Mesenchymal stem cell (in vitro differentiated cells and primary cell): ENCODE results near the gene GALNT18.
A peak's percentile ranks its signal among the peaks of the same experiment; 100 is the strongest.

Experiments
- DNase-seq: peaks from one replicate; pipeline ENCODE4 v3.0.0-alpha.2; 2013
- H2AFZ ChIP-seq: one replicate; pipeline ENCODE4 v1.6.1; 2013; ENCODE audit warnings: low read depth, mild to moderate bottlenecking, control low read depth, inconsistent platforms, low read length, moderate library complexity
- H2AK5ac ChIP-seq: 2 replicates; pipeline ENCODE4 v1.6.1; 2013; ENCODE audit warnings: low read length, moderate library complexity, mild to moderate bottlenecking, inconsistent platforms; ENCODE audit not compliant: severe bottlenecking
- H2BK120ac ChIP-seq: one replicate; pipeline ENCODE4 v1.6.1; 2013; ENCODE audit warnings: low read depth, mild to moderate bottlenecking, inconsistent platforms, low read length, moderate library complexity
- H2BK12ac ChIP-seq, 2 experiments: one replicate each; pipeline ENCODE4 v1.6.1; 2013; ENCODE audit warnings: inconsistent platforms in 2 of 2, low read length in 2 of 2, mild to moderate bottlenecking in 2 of 2, moderate library complexity in 2 of 2, control low read depth in 1 of 2
- H2BK15ac ChIP-seq: one replicate; pipeline ENCODE4 v1.6.1; 2013; ENCODE audit warnings: mild to moderate bottlenecking, low read depth, inconsistent platforms; ENCODE audit not compliant: poor library complexity, severe bottlenecking
- H2BK5ac ChIP-seq: 2 replicates; pipeline ENCODE4 v1.6.1; 2013; ENCODE audit warnings: low read depth, mild to moderate bottlenecking, low read length, control low read depth, inconsistent platforms; ENCODE audit not compliant: poor library complexity, severe bottlenecking
- H3K14ac ChIP-seq, 2 experiments: one replicate each; pipeline ENCODE4 v1.6.1; 2013; ENCODE audit warnings: inconsistent platforms in 2 of 2, low read length in 2 of 2, control low read depth in 1 of 2, mild to moderate bottlenecking in 1 of 2, moderate library complexity in 1 of 2
- H3K18ac ChIP-seq, 2 experiments: one replicate each; pipeline ENCODE4 v1.6.1; 2013; ENCODE audit warnings: inconsistent platforms in 2 of 2, low read length in 2 of 2, control low read depth in 1 of 2, low read depth in 1 of 2, mild to moderate bottlenecking in 1 of 2
- H3K23ac ChIP-seq, 2 experiments: one replicate each; pipeline ENCODE4 v1.6.1; 2013; ENCODE audit warnings: inconsistent platforms in 2 of 2, low read length in 2 of 2, mild to moderate bottlenecking in 2 of 2, moderate library complexity in 2 of 2, control low read depth in 1 of 2
- H3K27ac ChIP-seq: 2 replicates; pipeline ENCODE4 v1.5.1; 2013; ENCODE audit warnings: mild to moderate bottlenecking, moderate library complexity, low read length, control low read depth, inconsistent platforms; ENCODE audit not compliant: poor library complexity, severe bottlenecking
- H3K27me3 ChIP-seq, 2 experiments: 2 replicates each; pipeline versions ENCODE4 v1.6.1 to v1.7.0; 2013; ENCODE audit warnings: low read length in 2 of 2, mild to moderate bottlenecking in 2 of 2, moderate library complexity in 2 of 2, control low read depth in 1 of 2, inconsistent platforms in 1 of 2; ENCODE audit not compliant: control insufficient read depth in 1 of 2, insufficient read depth in 1 of 2
- H3K36me3 ChIP-seq, 2 experiments: 2 replicates each; pipeline versions ENCODE4 v1.6.1 to v1.7.0; 2013; ENCODE audit warnings: low read length in 2 of 2, control low read depth in 1 of 2, inconsistent platforms in 1 of 2, low read depth in 1 of 2, mild to moderate bottlenecking in 1 of 2; ENCODE audit not compliant: insufficient read depth in 2 of 2, control insufficient read depth in 1 of 2
- H3K4ac ChIP-seq, 2 experiments: one replicate each; pipeline ENCODE4 v1.6.1; 2013; ENCODE audit warnings: inconsistent platforms in 2 of 2, low read length in 2 of 2, mild to moderate bottlenecking in 2 of 2, moderate library complexity in 2 of 2, control low read depth in 1 of 2, low read depth in 1 of 2
- H3K4me1 ChIP-seq: 2 replicates; pipeline ENCODE4 v1.6.1; 2013; ENCODE audit warnings: low read depth, low read length, control low read depth; ENCODE audit not compliant: control insufficient read depth, insufficient read depth
- H3K4me2 ChIP-seq: 2 replicates; pipeline ENCODE4 v1.6.1; 2013; ENCODE audit warnings: low read length, mild to moderate bottlenecking, inconsistent platforms; ENCODE audit not compliant: poor library complexity, severe bottlenecking
- H3K4me3 ChIP-seq, 2 experiments: 2 replicates each; pipeline versions ENCODE4 v1.5.1 to v1.7.0; 2013; ENCODE audit warnings: low read length in 2 of 2, mild to moderate bottlenecking in 2 of 2, control low read depth in 1 of 2, low read depth in 1 of 2; ENCODE audit not compliant: insufficient read depth in 1 of 2
- H3K79me1 ChIP-seq: replicated peaks from 2 replicates; pipeline ENCODE4 v1.6.1; 2013; ENCODE audit warnings: mild to moderate bottlenecking, control low read depth, low read length, inconsistent platforms; ENCODE audit not compliant: poor library complexity, severe bottlenecking
- H3K9ac ChIP-seq: 2 replicates; pipeline ENCODE4 v1.7.0; 2013; ENCODE audit warnings: mild to moderate bottlenecking, low read length, moderate library complexity
- H3K9me3 ChIP-seq: 2 replicates; pipeline ENCODE4 v1.7.0; 2013; ENCODE audit warnings: mild to moderate bottlenecking, low read length; ENCODE audit not compliant: control insufficient read depth
- H4K8ac ChIP-seq: one replicate; pipeline ENCODE4 v1.6.1; 2013; ENCODE audit warnings: inconsistent platforms, mild to moderate bottlenecking, low read length, moderate library complexity
- H4K91ac ChIP-seq: one replicate; pipeline ENCODE4 v1.6.1; 2013; ENCODE audit warnings: mild to moderate bottlenecking, low read length, inconsistent platforms
- WGBS: methylation state at CpG from one replicate; pipeline ENCODE4 v1.1.7; 2013; ENCODE audit warnings: mixed read lengths; 5-methylcytosine and 5-hydroxymethylcytosine counted together

Gene GALNT18

DNA sequence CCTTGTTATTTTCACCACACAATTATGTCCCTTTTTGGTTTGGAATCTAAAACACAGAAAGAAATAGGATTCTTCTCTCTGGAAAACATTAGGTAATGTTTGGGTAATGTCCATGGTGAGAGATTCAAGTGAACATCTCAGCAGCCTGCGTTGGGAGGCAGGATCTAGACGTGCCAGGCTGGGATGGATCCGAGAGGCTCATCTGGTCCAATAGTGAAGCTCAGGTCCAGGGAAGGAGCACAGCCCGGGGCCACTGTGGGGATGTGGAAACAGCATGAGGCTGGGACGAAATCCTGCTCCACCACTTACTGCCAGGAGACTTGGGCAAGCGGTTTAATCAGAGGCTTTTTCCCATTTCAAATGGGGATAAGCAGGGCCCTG, 378.6 kb downstream of the GALNT18 start:
- Histone ChIP-seq H4K8ac (no peak overlapping the region), H3K9ac (peak overlapping the region; percentile 61), H3K4ac (no peak overlapping the region), H3K14ac (peak overlapping the region in 1 of 2 experiments; percentile 93), H3K4me3 (no peak overlapping the region), H3K4me2 (no peak overlapping the region), H3K23ac (no peak overlapping the region), H3K36me3 (no peaks in the 10 kb centered on the region), H2AK5ac (no peak overlapping the region), H4K91ac (no peak overlapping the region), H2AFZ (no peak overlapping the region), H3K4me1 (peaks cover 2% of the 10 kb centered on the region), H3K79me1 (no peaks in the 10 kb centered on the region), H2BK120ac (no peak overlapping the region), H2BK5ac (no peak overlapping the region), H2BK15ac (no peak overlapping the region), H3K27ac (no peak overlapping the region), H3K27me3 (peaks cover 30 to 40% of the 10 kb centered on the region in 2 experiments), H3K9me3 (peaks cover 6% of the 10 kb centered on the region), H2BK12ac (peak overlapping the region in 1 of 2 experiments; percentile 61), H3K18ac (no peak overlapping the region)
- no peak for DNase-seq
- 93% methylated on average over 6 of the region's 6 CpGs for WGBS

DNA sequence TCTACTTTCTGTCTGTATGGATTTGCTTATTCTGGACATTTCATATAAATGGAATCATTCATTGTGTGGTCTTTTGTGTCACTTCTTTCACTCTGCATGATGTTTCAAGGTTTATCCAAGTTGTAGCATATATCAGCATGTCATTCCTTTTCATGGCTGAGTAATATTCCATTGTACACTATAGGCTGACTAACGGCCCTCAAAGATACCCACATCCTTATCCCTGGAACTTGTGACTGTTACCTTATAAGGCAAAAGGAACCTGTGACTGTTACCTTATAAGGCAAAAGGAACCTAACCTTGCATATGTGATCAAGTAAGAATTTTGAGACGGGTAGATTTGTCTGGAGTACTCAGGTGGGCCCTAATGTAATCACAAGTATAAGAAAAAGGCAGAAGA, 380.5 kb downstream of the GALNT18 start:
- Histone ChIP-seq H3K9ac (no peak overlapping the region), H3K23ac (no peak overlapping the region), H3K9me3 (no peaks in the 10 kb centered on the region), H2BK5ac (no peak overlapping the region), H3K4ac (no peak overlapping the region), H3K4me2 (no peak overlapping the region), H2BK15ac (no peak overlapping the region), H3K18ac (no peak overlapping the region), H4K91ac (no peak overlapping the region), H2AFZ (no peak overlapping the region), H3K36me3 (no peaks in the 10 kb centered on the region), H3K79me1 (no peaks in the 10 kb centered on the region), H2BK120ac (no peak overlapping the region), H3K14ac (no peak overlapping the region), H3K4me1 (peaks cover 2% of the 10 kb centered on the region), H3K27ac (no peak overlapping the region), H3K27me3 (peaks cover 30 to 39% of the 10 kb centered on the region in 2 experiments), H4K8ac (no peak overlapping the region), H3K4me3 (no peak overlapping the region), H2BK12ac (no peak overlapping the region), H2AK5ac (no peak overlapping the region)
- no peak for DNase-seq
- WGBS, result 76% methylated on average over 2 of the region's 2 CpGs

DNA sequence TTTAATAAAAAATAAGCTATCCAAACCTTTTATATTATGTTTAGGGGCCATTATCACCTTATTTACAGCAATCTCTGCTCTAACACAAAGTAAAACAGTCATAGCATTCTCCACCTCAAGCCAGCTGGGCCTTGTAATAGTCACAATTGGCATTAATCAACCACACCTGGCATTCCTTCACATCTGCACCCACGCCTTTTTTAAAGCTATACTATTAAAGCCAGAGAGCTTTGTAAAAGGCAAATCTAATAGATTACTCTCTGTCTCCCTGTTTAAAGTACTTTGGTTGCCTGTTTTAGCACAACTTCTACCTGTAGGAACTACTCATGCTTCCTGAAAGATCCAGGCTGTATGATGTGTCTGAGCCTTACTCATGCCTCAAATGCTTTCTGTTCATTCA, 381.8 kb downstream of the GALNT18 start:
- no peak overlapping the region for H3K14ac ChIP-seq
- H2AK5ac ChIP-seq, result no peak overlapping the region
- no peak overlapping the region for H3K9ac ChIP-seq
- no peaks in the 10 kb centered on the region for H3K79me1 ChIP-seq
- H3K9me3 ChIP-seq, result no peaks in the 10 kb centered on the region
- H3K4ac ChIP-seq, result no peak overlapping the region
- H3K23ac ChIP-seq, result no peak overlapping the region
- no peak overlapping the region for H4K91ac ChIP-seq
- no peaks in the 10 kb centered on the region for H3K36me3 ChIP-seq
- no peak overlapping the region for H2BK5ac ChIP-seq
- WGBS, result 60% methylated on average over 1 of the region's 1 CpG
- H2BK120ac ChIP-seq, result no peak overlapping the region
- peaks cover 23 to 39% of the 10 kb centered on the region in 2 experiments for H3K27me3 ChIP-seq
- no peak overlapping the region for H3K4me2 ChIP-seq
- no peak overlapping the region for H2BK12ac ChIP-seq
- peaks cover 2% of the 10 kb centered on the region for H3K4me1 ChIP-seq
- H2AFZ ChIP-seq, result no peak overlapping the region
- no peak for DNase-seq
- H3K4me3 ChIP-seq, result no peak overlapping the region
- no peak overlapping the region for H3K18ac ChIP-seq
- H4K8ac ChIP-seq, result no peak overlapping the region
- H2BK15ac ChIP-seq, result no peak overlapping the region
- H3K27ac ChIP-seq, result no peak overlapping the region

DNA sequence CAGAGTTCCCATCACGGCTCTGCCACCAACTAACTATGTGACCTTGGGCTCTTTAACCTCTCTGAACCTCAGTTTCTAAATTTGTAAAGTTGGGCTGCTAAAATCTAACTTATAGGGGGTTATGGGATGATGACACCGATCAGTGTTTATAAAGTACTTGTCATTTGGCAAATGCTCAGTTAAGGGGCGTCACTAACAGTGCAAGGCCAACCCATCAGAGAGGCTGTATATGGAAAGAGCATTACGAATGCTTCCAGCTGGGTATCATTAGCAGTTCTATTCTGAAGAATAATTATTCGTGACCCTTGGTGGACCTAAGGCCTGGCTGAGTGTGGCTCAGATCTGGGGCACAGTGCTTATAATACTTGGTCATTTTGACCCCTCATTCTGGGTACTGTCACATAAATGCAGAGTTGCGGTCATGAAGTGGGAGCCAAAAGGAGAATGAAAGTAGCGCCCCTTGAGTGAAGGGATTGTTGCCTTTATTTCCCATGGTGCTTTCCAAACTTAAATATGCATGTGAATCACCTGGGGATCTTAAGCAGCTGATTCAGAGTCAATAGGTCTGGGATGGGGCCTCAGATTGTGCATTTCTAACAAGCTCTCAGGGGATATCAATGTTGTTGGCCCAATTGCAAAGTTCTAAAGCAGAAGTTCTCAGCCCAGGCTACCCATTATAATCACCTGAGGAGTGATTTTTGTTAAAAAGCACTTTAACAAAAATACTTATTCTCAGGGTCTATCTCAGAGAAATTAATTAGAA, 384.6 kb downstream of the GALNT18 start:
- no peak for DNase-seq
- Histone ChIP-seq H4K91ac (no peak overlapping the region), H3K4ac (no peak overlapping the region), H2AFZ (no peak overlapping the region), H2BK120ac (no peak overlapping the region), H3K9me3 (no peaks in the 10 kb centered on the region), H3K23ac (no peak overlapping the region), H3K4me1 (no peaks in the 10 kb centered on the region), H2BK15ac (no peak overlapping the region), H3K14ac (no peak overlapping the region), H3K18ac (no peak overlapping the region), H3K79me1 (no peaks in the 10 kb centered on the region), H2BK5ac (no peak overlapping the region), H3K27me3 (peaks cover 19 to 33% of the 10 kb centered on the region in 2 experiments), H4K8ac (no peak overlapping the region), H2BK12ac (no peak overlapping the region), H3K4me3 (no peak overlapping the region), H3K27ac (no peak overlapping the region), H2AK5ac (no peak overlapping the region), H3K4me2 (no peak overlapping the region), H3K36me3 (no peaks in the 10 kb centered on the region), H3K9ac (no peak overlapping the region)
- 80% methylated on average over 7 of the region's 7 CpGs for WGBS
